IPS-20b (cell line): Measurements from ENCODE around the gene RDH12.

ENCODE experiments used
- H3K27ac ChIP-seq: one replicate; pipeline ENCODE4 v1.5.1; 2013; ENCODE audit warnings: low read length
- H3K27me3 ChIP-seq: 2 replicates; pipeline ENCODE4 v1.6.1; 2013; ENCODE audit warnings: mild to moderate bottlenecking, low read length, inconsistent platforms; ENCODE audit not compliant: insufficient read depth
- H3K36me3 ChIP-seq: 2 replicates; pipeline ENCODE4 v1.6.1; 2013; ENCODE audit warnings: low read depth, mild to moderate bottlenecking, inconsistent platforms, low read length, moderate library complexity; ENCODE audit not compliant: insufficient read depth
- H3K4me1 ChIP-seq: 2 replicates; pipeline ENCODE4 v1.6.1; 2013; ENCODE audit warnings: mild to moderate bottlenecking, control low read depth, inconsistent platforms, low read length, moderate library complexity; ENCODE audit not compliant: insufficient read depth
- H3K4me3 ChIP-seq: 2 replicates; pipeline ENCODE4 v1.5.1; 2013; ENCODE audit warnings: mild to moderate bottlenecking, low read length, inconsistent platforms
- H3K9ac ChIP-seq: 2 replicates; pipeline ENCODE4 v1.6.1; 2013; ENCODE audit warnings: low read depth, mild to moderate bottlenecking, inconsistent platforms, low read length, moderate library complexity
- H3K9me3 ChIP-seq: 2 replicates; pipeline ENCODE4 v1.6.1; 2013; ENCODE audit warnings: mild to moderate bottlenecking, low read depth, low read length, inconsistent platforms; ENCODE audit not compliant: insufficient read depth

Gene RDH12

DNA sequence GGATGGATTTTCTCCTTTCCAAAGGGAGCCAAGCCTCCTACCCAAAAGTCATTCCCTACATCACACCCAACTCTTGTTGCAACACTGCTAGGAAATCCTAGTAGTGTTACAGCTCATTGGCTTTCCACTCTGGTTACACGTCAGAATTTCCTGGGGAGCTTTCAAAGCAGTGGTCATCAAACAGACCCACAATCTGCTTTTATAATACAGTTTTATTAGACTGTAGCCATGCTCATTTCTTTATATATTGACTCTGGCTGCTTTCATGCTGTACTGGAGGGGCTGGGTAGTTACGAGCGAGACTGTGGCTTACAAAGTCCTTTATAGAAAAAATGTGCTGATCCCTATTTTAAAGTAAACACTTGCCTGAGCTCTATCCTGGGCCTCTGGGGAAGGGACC is 80.4 kb downstream of the RDH12 start:
- no peak overlapping the region for H3K9ac ChIP-seq
- H3K4me1 ChIP-seq: no peaks in the 10 kb centered on the region
- no peak overlapping the region for H3K4me3 ChIP-seq
- no peak overlapping the region for H3K27ac ChIP-seq
- H3K27me3 ChIP-seq: no peaks in the 10 kb centered on the region
- H3K9me3 ChIP-seq: no peaks in the 10 kb centered on the region
- H3K36me3 ChIP-seq: peaks cover 98% of the 10 kb centered on the region
